Natural killer cell (primary cell): ENCODE results near the gene RIMS4. TPM values are rescaled to one million over a fixed set of nuclear protein-coding genes. Genes with fewer than 3 reads are reported as not detected.

Source experiments
- ATAC-seq, 3 donors: fragments of 150-1000 bp in 2 of 3; fragments of 200-7000 bp in 1 of 3; cut with Tn5 transposase; 1 replicate in 1 of 3; 2 replicates in 2 of 3; pipeline ENCODE4 v1.10.0; 2021; ENCODE audit warnings: mild to moderate bottlenecking in 2 of 3, moderate library complexity in 2 of 3
- DNase-seq, 2 donors: peaks; one replicate each; pipeline versions ENCODE4 v3.0.0 to v3.0.0-alpha.2; 2013 to 2021; ENCODE audit warnings: mixed read lengths in 1 of 2
- H3K27ac ChIP-seq: one replicate; pipeline ENCODE4 v1.5.1; 2013; ENCODE audit warnings: mild to moderate bottlenecking, low read length
- H3K27me3 ChIP-seq: one replicate; pipeline ENCODE4 v1.6.1; 2013; ENCODE audit warnings: low read length; ENCODE audit not compliant: control insufficient read depth, insufficient read depth
- H3K36me3 ChIP-seq: one replicate; pipeline ENCODE4 v1.6.1; 2013; ENCODE audit warnings: low read length; ENCODE audit not compliant: control insufficient read depth, insufficient read depth
- H3K4me1 ChIP-seq: one replicate; pipeline ENCODE4 v1.6.1; 2013; ENCODE audit warnings: low read length; ENCODE audit not compliant: control insufficient read depth, insufficient read depth
- H3K4me3 ChIP-seq: one replicate; pipeline ENCODE4 v1.5.1; 2013; ENCODE audit warnings: low read length
- H3K9me3 ChIP-seq: one replicate; pipeline ENCODE4 v1.6.1; 2013; ENCODE audit warnings: low read length; ENCODE audit not compliant: control insufficient read depth, insufficient read depth
- H3K27ac Mint-ChIP-seq, 2 donors: one replicate each; pipeline ENCODE4 v1.8.0; 2022; ENCODE audit warnings: mild to moderate bottlenecking in 2 of 2, mixed read lengths in 2 of 2, moderate library complexity in 1 of 2
- H3K27me3 Mint-ChIP-seq, 2 donors: one replicate each; pipeline ENCODE4 v1.8.0; 2022; ENCODE audit warnings: low read depth in 2 of 2, mixed read lengths in 2 of 2
- H3K36me3 Mint-ChIP-seq: one replicate; pipeline ENCODE4 v1.8.0; 2022; ENCODE audit warnings: mixed read lengths
- H3K4me1 Mint-ChIP-seq, 2 donors: one replicate each; pipeline ENCODE4 v1.8.0; 2022; ENCODE audit warnings: mixed read lengths in 2 of 2
- H3K4me3 Mint-ChIP-seq: one replicate; pipeline ENCODE4 v1.8.0; 2022; ENCODE audit warnings: mild to moderate bottlenecking, moderate library complexity, mixed read lengths
- H3K9me3 Mint-ChIP-seq, 2 donors: one replicate each; pipeline ENCODE4 v1.8.0; 2022; ENCODE audit warnings: mixed read lengths in 2 of 2
- WGBS: methylation state at CpG from one replicate; pipeline ENCODE4 v1.1.7; 2013; ENCODE audit warnings: missing lambda C conversion rate; ENCODE audit not compliant: insufficient coverage; 5-methylcytosine and 5-hydroxymethylcytosine counted together
- intact Hi-C: fragments of 100-400 bp; cut with micrococcal nuclease; formaldehyde crosslinking; loops from one replicate; pipeline ENCODE4 v1.14.2; 2022
- total RNA-seq, 4 donors: library from RNA; stranded (reverse); fragments of 120-200 nt in 1 of 4; gene quantifications; one replicate each; pipeline versions ENCODE4 v1.2.3 to v1.2.4, GENCODE V29; 2013 to 2022
- TF ChIP-seq, protein P1 (sequence below): fragments of 200-600 bp; IDR thresholded peaks from one replicate; pipeline ENCODE4 v1.8.0; 2022; ENCODE audit warnings: antibody characterized with exemption

Gene RIMS4
- total RNA-seq, 3 donors from 2014 or later (not counting 1 experiment from before 2014, with no cell fraction given): not detected

DNA sequence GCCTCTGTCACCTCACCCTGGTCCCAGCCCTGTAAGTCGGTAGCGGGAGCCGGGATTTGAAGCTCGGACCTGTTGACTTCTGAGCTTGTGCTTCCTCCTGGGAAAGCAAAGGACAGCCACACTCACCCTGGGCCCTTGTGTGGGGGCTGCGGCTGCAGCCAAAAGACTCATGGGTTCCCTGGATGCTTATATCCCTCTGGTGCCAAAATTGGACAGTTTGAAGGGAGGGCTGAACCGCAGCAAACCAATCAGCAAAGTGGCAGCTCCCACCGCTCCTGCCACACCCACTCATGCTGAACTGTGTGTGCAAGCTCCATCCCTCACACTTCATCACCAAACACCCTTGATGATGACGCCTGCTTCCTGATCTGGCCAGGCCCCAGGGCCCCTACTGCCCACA is 99.1 kb downstream of the RIMS4 start:
- Mint-ChIP-seq H3K36me3 (no peaks in the 10 kb centered on the region), H3K27me3 (peaks cover 19 to 35% of the 10 kb centered on the region in 2 donors), H3K4me3 (no peak overlapping the region), H3K4me1 (peaks cover 0 to 8% of the 10 kb centered on the region in 2 donors), H3K27ac (no peak overlapping the region), H3K9me3 (no peaks in the 10 kb centered on the region)
- no peak for DNase-seq
- WGBS: 89% methylated on average over 8 of the region's 8 CpGs
- TF ChIP-seq, protein P1, sequence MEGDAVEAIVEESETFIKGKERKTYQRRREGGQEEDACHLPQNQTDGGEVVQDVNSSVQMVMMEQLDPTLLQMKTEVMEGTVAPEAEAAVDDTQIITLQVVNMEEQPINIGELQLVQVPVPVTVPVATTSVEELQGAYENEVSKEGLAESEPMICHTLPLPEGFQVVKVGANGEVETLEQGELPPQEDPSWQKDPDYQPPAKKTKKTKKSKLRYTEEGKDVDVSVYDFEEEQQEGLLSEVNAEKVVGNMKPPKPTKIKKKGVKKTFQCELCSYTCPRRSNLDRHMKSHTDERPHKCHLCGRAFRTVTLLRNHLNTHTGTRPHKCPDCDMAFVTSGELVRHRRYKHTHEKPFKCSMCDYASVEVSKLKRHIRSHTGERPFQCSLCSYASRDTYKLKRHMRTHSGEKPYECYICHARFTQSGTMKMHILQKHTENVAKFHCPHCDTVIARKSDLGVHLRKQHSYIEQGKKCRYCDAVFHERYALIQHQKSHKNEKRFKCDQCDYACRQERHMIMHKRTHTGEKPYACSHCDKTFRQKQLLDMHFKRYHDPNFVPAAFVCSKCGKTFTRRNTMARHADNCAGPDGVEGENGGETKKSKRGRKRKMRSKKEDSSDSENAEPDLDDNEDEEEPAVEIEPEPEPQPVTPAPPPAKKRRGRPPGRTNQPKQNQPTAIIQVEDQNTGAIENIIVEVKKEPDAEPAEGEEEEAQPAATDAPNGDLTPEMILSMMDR: no peak
- intact Hi-C loops: no loop called here
- no peak overlapping the region for H3K27ac ChIP-seq
- H3K27me3 ChIP-seq: no peaks in the 10 kb centered on the region
- ATAC-seq: no peak
- H3K4me3 ChIP-seq: no peak overlapping the region
- no peaks in the 10 kb centered on the region for H3K36me3 ChIP-seq
- peaks cover 7% of the 10 kb centered on the region for H3K4me1 ChIP-seq
- no peaks in the 10 kb centered on the region for H3K9me3 ChIP-seq

DNA sequence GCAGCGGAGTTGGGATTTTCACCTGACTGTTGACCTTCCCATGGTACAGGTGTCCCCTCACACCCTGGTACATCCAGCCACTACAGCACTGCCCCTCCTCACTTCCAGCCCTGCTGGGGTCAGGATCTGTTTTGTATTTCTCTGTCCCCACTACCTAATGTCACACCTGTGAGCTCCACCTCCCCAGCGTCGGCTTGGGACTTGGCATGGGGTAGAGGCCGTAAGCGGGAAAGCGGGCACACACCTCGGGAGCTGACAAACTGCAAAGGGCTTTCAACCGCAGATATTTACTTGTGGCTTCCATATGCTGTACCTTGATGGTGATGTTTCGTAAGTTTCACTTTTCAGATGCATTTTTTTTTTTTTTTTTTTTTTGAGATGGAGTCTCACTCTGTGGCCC is 100.5 kb downstream of the RIMS4 start:
- intact Hi-C loops: no loop called here
- no peak for ATAC-seq
- no peaks in the 10 kb centered on the region for H3K36me3 Mint-ChIP-seq
- Histone ChIP-seq H3K27ac (no peak overlapping the region), H3K9me3 (no peaks in the 10 kb centered on the region), H3K4me1 (peaks cover 5% of the 10 kb centered on the region), H3K27me3 (no peaks in the 10 kb centered on the region), H3K4me3 (no peak overlapping the region), H3K36me3 (no peaks in the 10 kb centered on the region)
- no peak overlapping the region for H3K27ac Mint-ChIP-seq
- DNase-seq: no peak
- peaks cover 24 to 37% of the 10 kb centered on the region in 2 donors for H3K27me3 Mint-ChIP-seq
- TF ChIP-seq, protein P1: no peak
- 95% methylated on average over 9 of the region's 9 CpGs for WGBS
- no peaks in the 10 kb centered on the region for H3K9me3 Mint-ChIP-seq
- peaks cover 0 to 8% of the 10 kb centered on the region in 2 donors for H3K4me1 Mint-ChIP-seq
- H3K4me3 Mint-ChIP-seq: no peak overlapping the region

DNA sequence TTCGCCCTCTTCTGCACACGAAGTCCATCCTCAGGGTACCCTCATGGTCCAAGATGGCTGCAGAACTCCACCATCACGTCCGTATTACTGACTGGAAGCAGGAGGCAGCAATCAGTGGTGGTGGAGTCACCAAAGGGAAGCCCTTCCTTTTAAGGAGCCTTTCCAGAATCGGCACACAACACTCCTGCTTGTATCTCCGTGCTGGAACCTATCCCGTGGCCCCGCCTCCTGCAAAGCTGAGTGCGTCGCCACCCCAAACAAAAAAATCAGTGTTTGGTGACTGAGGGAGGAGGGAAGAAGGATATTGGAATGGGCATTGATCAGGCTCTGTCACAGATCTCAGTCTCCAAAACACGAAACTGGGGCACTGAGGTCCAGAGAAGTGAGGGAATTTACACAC is 101.0 kb downstream of the RIMS4 start:
- Histone ChIP-seq H3K36me3 (no peaks in the 10 kb centered on the region), H3K4me1 (peaks cover under 1% of the 10 kb centered on the region), H3K4me3 (no peak overlapping the region), H3K27ac (no peak overlapping the region), H3K27me3 (no peaks in the 10 kb centered on the region), H3K9me3 (no peaks in the 10 kb centered on the region)
- H3K9me3 Mint-ChIP-seq: no peaks in the 10 kb centered on the region
- H3K4me1 Mint-ChIP-seq: peaks cover 0 to 4% of the 10 kb centered on the region in 2 donors
- H3K36me3 Mint-ChIP-seq: no peaks in the 10 kb centered on the region
- intact Hi-C loops: no loop called here
- 88% methylated on average over 11 of the region's 11 CpGs for WGBS
- no peak for DNase-seq
- no peak overlapping the region for H3K4me3 Mint-ChIP-seq
- no peak overlapping the region for H3K27ac Mint-ChIP-seq
- H3K27me3 Mint-ChIP-seq: peaks cover 23 to 33% of the 10 kb centered on the region in 2 donors
- TF ChIP-seq, protein P1: no peak
- no peak for ATAC-seq

DNA sequence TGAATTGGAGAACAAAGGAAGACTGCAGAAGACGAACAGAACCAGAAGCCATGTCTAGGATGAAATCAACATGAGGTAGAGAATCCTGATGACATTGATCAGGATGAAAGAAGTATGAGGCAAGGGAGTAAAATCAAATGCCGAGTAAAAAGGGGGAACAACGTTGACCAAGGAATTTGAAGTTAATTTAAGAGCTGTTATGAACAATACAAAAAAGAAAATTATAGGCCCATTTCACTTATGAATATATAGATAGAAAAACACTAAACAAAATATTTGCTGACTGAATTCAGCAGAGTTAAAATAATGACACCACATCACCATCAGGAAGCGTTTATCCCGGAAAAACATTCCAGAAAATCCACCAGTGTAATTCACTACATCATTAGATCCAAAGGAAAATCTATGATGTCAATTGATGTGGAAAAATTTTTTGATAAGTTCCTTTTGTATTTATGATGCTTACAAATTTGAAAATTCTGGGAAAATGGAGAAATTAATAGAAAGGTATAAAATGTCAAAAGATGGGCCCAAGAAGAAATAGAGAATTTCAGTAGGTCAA is 103.2 kb downstream of the RIMS4 start:
- Histone ChIP-seq H3K9me3 (no peaks in the 10 kb centered on the region), H3K27ac (no peak overlapping the region), H3K36me3 (no peaks in the 10 kb centered on the region), H3K4me1 (peaks cover 13% of the 10 kb centered on the region), H3K4me3 (no peak overlapping the region), H3K27me3 (no peaks in the 10 kb centered on the region)
- Mint-ChIP-seq H3K27ac (no peak overlapping the region), H3K4me3 (no peak overlapping the region), H3K27me3 (peaks cover 16 to 20% of the 10 kb centered on the region in 2 donors), H3K4me1 (no peaks in the 10 kb centered on the region), H3K36me3 (no peaks in the 10 kb centered on the region), H3K9me3 (no peaks in the 10 kb centered on the region)
- DNase-seq (no peak), ATAC-seq (no peak)
- WGBS: 93% methylated on average over 2 of the region's 5 CpGs
- intact Hi-C loops: no loop called here
- TF ChIP-seq, protein P1: no peak
